Measurements from ENCODE around the gene PTOV1. TPM values are rescaled to one million over a fixed set of nuclear protein-coding genes. Genes with fewer than 3 reads are reported as not detected.

Gene PTOV1
- total and polyA plus RNA-seq, 2 of the 13 experiments (the other 11 are each of a cell fraction or from before 2014, with no cell fraction given): 63.5 to 68.5 TPM

DNA sequence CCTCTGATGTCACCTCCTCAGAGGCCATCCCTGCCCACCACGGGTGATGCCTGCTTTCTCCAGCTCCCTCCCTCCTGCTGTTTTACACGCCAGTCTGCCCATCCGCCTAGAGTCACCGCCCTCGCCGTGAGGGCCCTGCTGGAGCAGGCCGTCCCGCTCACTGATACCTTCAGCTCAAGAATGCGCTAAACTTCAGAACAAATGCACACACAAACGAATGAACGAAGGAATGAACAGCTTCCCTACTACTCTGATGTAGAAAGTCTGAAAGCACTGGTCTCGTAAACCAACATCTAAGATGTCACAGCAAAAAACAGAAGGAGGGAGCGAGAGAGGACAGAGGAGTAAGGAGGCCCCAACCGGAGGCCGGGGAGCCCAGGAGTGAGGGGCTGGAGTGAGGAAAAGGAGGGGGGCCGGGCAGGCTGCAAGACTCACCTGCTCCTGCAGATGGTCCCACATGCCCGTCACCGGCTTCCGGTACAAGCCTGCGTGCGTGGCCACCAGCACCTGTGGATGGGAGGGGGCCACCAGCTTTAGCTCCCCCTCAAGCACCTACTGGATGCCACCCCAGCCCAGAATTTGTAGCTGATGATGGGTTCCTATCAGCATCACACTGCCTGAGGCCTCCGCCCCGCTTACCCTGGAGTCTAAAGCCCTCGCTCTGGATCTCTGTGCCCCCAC is 12.4 kb downstream of the PTOV1 start:
- FAIRE-seq (no peak), ATAC-seq (no peak), DNase-seq (ENCODE audit: low spot score) (no peak)
- POLR2A ChIA-PET: interaction anchor here (1.0 to 2.4 kb wide), 2 partner anchors 12 to 13 kb away, joined by 3 to 24 read pairs; partner anchors contain the start of gene PTOV1
- H3K4me1 ChIP-seq (ENCODE audit: insufficient read depth, low read length): peaks cover 36% of the 10 kb centered on the region
- no peak overlapping the region for H3K27ac ChIP-seq (ENCODE audit: extremely low read length, insufficient read depth, low read length)
- no peaks in the 10 kb centered on the region; a peak in 1 of 5 replicates for H3K27me3 ChIP-seq (ENCODE audit: control insufficient read depth in 1 of 2, insufficient read depth in 2 of 2, low read length in 2 of 2)
- peaks cover 6% of the 10 kb centered on the region for H4K20me1 ChIP-seq (ENCODE audit: insufficient read depth, low read length)
- WGBS (ENCODE audit: low lambda C conversion rate): 94% methylated on average over 21 of the region's 24 CpGs
- no peak overlapping the region for H3K4me2 ChIP-seq (ENCODE audit: low read depth, low read length)
- no TSS peak for BruUV-seq (replicated peaks)
- H3K9me3 ChIP-seq (ENCODE audit: low read length): no peaks in the 10 kb centered on the region
- no peak overlapping the region for H3K9ac ChIP-seq (ENCODE audit: insufficient read depth, low read depth, low read length)
- intact Hi-C loops (cut with micrococcal nuclease; ENCODE audit: unreplicated experiment) (no loop called here), in situ Hi-C loops (cut with HindIII; ENCODE audit: extremely low pct_ligation_motif_present, low pct_unique_long_range_greater_than_20kb) (no loop called here)
- CTCF ChIA-PET (ENCODE audit: low intra/inter-chr PET ratio, low total read pairs): no interaction called here
- no peak overlapping the region for H3K4me3 ChIP-seq (replicated peaks in 1 of 3; ENCODE audit: insufficient read depth in 1 of 3, low read depth in 2 of 3, low read length in 3 of 3)
- peaks cover 16% of the 10 kb centered on the region for H3K79me2 ChIP-seq (ENCODE audit: insufficient read depth, low read length)
- peaks cover 19 to 45% of the 10 kb centered on the region in 2 experiments for H3K36me3 ChIP-seq (replicated peaks in 1 of 2; ENCODE audit: control insufficient read depth in 1 of 2, insufficient read depth in 2 of 2, low read length in 2 of 2)
- TF ChIP-seq, protein P1, sequence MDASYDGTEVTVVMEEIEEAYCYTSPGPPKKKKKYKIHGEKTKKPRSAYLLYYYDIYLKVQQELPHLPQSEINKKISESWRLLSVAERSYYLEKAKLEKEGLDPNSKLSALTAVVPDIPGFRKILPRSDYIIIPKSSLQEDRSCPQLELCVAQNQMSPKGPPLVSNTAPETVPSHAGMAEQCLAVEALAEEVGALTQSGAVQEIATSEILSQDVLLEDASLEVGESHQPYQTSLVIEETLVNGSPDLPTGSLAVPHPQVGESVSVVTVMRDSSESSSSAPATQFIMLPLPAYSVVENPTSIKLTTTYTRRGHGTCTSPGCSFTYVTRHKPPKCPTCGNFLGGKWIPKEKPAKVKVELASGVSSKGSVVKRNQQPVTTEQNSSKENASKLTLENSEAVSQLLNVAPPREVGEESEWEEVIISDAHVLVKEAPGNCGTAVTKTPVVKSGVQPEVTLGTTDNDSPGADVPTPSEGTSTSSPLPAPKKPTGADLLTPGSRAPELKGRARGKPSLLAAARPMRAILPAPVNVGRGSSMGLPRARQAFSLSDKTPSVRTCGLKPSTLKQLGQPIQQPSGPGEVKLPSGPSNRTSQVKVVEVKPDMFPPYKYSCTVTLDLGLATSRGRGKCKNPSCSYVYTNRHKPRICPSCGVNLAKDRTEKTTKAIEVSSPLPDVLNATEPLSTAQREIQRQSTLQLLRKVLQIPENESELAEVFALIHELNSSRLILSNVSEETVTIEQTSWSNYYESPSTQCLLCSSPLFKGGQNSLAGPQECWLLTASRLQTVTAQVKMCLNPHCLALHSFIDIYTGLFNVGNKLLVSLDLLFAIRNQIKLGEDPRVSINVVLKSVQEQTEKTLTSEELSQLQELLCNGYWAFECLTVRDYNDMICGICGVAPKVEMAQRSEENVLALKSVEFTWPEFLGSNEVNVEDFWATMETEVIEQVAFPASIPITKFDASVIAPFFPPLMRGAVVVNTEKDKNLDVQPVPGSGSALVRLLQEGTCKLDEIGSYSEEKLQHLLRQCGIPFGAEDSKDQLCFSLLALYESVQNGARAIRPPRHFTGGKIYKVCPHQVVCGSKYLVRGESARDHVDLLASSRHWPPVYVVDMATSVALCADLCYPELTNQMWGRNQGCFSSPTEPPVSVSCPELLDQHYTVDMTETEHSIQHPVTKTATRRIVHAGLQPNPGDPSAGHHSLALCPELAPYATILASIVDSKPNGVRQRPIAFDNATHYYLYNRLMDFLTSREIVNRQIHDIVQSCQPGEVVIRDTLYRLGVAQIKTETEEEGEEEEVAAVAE (CRISPR knock-in tag; IDR thresholded peaks at IDR 0.05; ENCODE audit: borderline replicate concordance): no peak
- TF ChIP-seq ZNF18 (CRISPR knock-in tag; IDR thresholded peaks at IDR 0.05; ENCODE audit: insufficient replicate concordance) (no peak), SALL1 (CRISPR knock-in tag; IDR thresholded peaks at IDR 0.05) (no peak), ZNF652 (CRISPR knock-in tag; IDR thresholded peaks at IDR 0.05; ENCODE audit: borderline replicate concordance, low read depth) (no peak), HNRNPUL1 (IDR thresholded peaks at IDR 0.05; ENCODE audit: low read depth, low read length) (no peak), ZNF432 (CRISPR knock-in tag; IDR thresholded peaks at IDR 0.05; ENCODE audit: borderline replicate concordance) (no peak), CC2D1A (CRISPR knock-in tag; IDR thresholded peaks at IDR 0.05) (no peak)
- TF ChIP-seq, protein P2, sequence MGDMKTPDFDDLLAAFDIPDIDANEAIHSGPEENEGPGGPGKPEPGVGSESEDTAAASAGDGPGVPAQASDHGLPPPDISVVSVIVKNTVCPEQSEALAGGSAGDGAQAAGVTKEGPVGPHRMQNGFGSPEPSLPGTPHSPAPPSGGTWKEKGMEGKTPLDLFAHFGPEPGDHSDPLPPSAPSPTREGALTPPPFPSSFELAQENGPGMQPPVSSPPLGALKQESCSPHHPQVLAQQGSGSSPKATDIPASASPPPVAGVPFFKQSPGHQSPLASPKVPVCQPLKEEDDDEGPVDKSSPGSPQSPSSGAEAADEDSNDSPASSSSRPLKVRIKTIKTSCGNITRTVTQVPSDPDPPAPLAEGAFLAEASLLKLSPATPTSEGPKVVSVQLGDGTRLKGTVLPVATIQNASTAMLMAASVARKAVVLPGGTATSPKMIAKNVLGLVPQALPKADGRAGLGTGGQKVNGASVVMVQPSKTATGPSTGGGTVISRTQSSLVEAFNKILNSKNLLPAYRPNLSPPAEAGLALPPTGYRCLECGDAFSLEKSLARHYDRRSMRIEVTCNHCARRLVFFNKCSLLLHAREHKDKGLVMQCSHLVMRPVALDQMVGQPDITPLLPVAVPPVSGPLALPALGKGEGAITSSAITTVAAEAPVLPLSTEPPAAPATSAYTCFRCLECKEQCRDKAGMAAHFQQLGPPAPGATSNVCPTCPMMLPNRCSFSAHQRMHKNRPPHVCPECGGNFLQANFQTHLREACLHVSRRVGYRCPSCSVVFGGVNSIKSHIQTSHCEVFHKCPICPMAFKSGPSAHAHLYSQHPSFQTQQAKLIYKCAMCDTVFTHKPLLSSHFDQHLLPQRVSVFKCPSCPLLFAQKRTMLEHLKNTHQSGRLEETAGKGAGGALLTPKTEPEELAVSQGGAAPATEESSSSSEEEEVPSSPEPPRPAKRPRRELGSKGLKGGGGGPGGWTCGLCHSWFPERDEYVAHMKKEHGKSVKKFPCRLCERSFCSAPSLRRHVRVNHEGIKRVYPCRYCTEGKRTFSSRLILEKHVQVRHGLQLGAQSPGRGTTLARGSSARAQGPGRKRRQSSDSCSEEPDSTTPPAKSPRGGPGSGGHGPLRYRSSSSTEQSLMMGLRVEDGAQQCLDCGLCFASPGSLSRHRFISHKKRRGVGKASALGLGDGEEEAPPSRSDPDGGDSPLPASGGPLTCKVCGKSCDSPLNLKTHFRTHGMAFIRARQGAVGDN (CRISPR knock-in tag; IDR thresholded peaks at IDR 0.05): no peak
- no peak overlapping the region for H2AFZ ChIP-seq (ENCODE audit: low read length)

All from HepG2 (cell line).